Parathyroid adenoma (tissue), 2 donors: ENCODE results near the gene FAP.

Experiments
- H2AFZ ChIP-seq: fragments of 300-600 bp; sonication (generic); one replicate; pipeline ENCODE4 v1.7.0; 2017; ENCODE audit warnings: antibody characterized with exemption, mild to moderate bottlenecking
- H3K27ac ChIP-seq: fragments of 300-600 bp; sonication (generic); one replicate; pipeline ENCODE4 v1.7.0; 2017
- H3K27me3 ChIP-seq: fragments of 300-600 bp; sonication (generic); one replicate; pipeline ENCODE4 v1.7.0; 2017; ENCODE audit warnings: low read length; ENCODE audit not compliant: control insufficient read depth, insufficient read depth
- H3K36me3 ChIP-seq: fragments of 300-600 bp; sonication (generic); one replicate; pipeline ENCODE4 v1.7.0; 2017; ENCODE audit warnings: low read length; ENCODE audit not compliant: control insufficient read depth, insufficient read depth
- H3K4me1 ChIP-seq: fragments of 300-600 bp; sonication (generic); one replicate; pipeline ENCODE4 v1.7.0; 2017; ENCODE audit warnings: control low read depth
- H3K4me2 ChIP-seq: fragments of 300-600 bp; sonication (generic); one replicate; pipeline ENCODE4 v1.7.0; 2017; ENCODE audit warnings: low read length
- H3K4me3 ChIP-seq: fragments of 300-600 bp; sonication (generic); one replicate; pipeline ENCODE4 v1.7.0; 2017; ENCODE audit warnings: low read depth, low read length
- H3K79me2 ChIP-seq: fragments of 300-600 bp; sonication (generic); one replicate; pipeline ENCODE4 v1.7.0; 2017; ENCODE audit warnings: control low read depth
- H3K9ac ChIP-seq: fragments of 300-600 bp; sonication (generic); one replicate; pipeline ENCODE4 v1.7.0; 2017; ENCODE audit warnings: mild to moderate bottlenecking
- H3K9me3 ChIP-seq: fragments of 300-600 bp; sonication (generic); one replicate; pipeline ENCODE4 v1.7.0; 2017; ENCODE audit warnings: low read length; ENCODE audit not compliant: control insufficient read depth
- TF ChIP-seq, protein P1 (sequence below): fragments of 300-600 bp; sonication (generic); IDR thresholded peaks from one replicate; pipeline ENCODE4 v1.7.0; 2017; ENCODE audit warnings: antibody characterized with exemption, mild to moderate bottlenecking
- donor health status: primary hyperparathyroidism.

The FAP gene

DNA sequence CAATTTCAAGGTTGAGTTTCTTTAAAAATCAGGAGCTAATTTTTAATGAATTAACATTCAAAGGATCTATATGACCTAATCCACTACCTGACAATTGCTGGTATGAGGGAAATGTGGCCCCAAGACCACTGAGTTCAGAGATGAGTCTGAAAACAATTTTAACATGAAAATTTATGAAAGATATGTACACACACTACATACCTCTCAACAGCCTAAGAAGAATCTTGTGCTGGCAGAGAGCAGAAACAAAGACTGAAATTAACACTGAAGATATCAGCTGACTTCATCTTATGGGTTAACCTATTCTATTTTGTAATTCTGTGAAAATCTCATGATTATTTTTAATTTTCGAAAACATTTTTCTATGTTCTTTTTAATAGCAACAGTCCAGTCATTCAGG lies 1.7 kb downstream of the FAP start:
- Histone ChIP-seq H3K4me2 (no peak overlapping the region), H3K27me3 (no peaks in the 10 kb centered on the region), H3K9me3 (no peaks in the 10 kb centered on the region), H3K79me2 (no peaks in the 10 kb centered on the region), H2AFZ (no peak overlapping the region), H3K4me3 (no peak overlapping the region), H3K27ac (no peak overlapping the region), H3K36me3 (no peaks in the 10 kb centered on the region), H3K4me1 (no peaks in the 10 kb centered on the region), H3K9ac (no peak overlapping the region)
- TF ChIP-seq, protein P1, sequence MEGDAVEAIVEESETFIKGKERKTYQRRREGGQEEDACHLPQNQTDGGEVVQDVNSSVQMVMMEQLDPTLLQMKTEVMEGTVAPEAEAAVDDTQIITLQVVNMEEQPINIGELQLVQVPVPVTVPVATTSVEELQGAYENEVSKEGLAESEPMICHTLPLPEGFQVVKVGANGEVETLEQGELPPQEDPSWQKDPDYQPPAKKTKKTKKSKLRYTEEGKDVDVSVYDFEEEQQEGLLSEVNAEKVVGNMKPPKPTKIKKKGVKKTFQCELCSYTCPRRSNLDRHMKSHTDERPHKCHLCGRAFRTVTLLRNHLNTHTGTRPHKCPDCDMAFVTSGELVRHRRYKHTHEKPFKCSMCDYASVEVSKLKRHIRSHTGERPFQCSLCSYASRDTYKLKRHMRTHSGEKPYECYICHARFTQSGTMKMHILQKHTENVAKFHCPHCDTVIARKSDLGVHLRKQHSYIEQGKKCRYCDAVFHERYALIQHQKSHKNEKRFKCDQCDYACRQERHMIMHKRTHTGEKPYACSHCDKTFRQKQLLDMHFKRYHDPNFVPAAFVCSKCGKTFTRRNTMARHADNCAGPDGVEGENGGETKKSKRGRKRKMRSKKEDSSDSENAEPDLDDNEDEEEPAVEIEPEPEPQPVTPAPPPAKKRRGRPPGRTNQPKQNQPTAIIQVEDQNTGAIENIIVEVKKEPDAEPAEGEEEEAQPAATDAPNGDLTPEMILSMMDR = no peak

DNA sequence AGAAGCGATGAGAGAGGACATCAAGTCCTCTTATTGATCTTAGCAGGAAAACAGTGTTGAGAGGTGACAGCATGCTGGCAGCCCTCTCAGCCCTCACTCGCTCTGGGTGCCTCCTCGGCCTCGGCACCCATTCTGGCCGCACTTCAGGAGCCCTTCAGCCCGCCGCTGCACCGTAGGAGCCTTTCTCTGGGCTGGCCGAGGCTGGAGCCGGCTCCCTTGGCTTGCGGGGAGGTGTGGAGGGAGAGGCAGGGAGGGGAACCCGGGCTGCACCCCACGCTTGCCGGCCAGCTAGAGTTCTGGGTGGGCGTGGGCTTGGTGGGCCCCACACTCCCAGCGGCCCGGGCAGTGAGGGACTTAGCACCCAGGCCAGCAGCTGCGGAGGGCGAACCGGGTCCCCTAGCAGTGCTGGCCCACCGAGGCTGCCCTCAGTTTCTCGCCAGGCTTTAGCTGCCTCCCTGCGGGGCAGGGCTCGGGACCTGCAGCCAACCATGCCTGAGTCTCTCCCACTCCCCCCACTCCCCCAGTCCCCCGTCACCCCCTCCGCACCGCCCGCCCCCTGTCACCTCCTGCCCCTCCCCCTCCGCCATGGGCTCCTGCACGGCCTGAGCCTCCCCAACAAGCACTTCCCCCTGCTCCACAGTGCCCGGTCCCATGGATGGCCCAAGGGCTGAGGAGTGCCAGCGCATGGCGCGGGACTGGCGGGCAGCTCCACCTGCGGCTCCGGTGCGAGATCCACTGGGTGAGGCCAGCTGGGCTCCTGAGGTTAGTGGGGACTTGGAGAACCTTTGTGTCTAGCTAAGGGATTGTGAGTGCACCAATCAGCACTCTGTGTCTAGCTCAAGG lies 8.4 kb downstream of the FAP start:
- Histone ChIP-seq H2AFZ (no peak overlapping the region), H3K4me1 (no peaks in the 10 kb centered on the region), H3K9ac (no peak overlapping the region), H3K36me3 (no peaks in the 10 kb centered on the region), H3K27me3 (no peaks in the 10 kb centered on the region), H3K27ac (no peak overlapping the region), H3K79me2 (no peaks in the 10 kb centered on the region), H3K4me3 (no peak overlapping the region), H3K4me2 (no peak overlapping the region), H3K9me3 (no peaks in the 10 kb centered on the region)
- TF ChIP-seq, protein P1 = no peak

DNA sequence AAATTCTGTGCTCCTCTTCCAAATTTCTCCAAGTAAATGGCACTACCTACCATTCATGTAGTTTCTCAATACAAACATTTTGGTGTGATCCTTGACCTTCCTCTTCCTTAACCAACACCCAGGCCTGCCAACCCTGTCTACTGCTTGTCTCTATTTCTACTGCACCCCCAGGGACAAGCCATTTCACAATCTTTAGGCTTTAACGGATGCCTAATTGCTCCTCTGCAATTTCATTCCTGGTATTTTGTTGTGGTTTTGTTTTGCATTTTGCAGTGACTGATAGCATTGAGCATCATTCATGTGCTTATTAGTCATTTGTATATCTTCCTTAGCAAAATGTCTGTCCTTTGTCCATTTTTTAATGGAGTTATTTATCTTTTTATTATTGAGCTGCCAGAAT lies 10.0 kb downstream of the FAP start:
- no peak overlapping the region for H2AFZ ChIP-seq
- H3K36me3 ChIP-seq = no peaks in the 10 kb centered on the region
- no peak overlapping the region for H3K27ac ChIP-seq
- TF ChIP-seq, protein P1 = no peak
- H3K9me3 ChIP-seq = no peaks in the 10 kb centered on the region
- H3K79me2 ChIP-seq = no peaks in the 10 kb centered on the region
- H3K4me3 ChIP-seq = no peak overlapping the region
- no peaks in the 10 kb centered on the region for H3K4me1 ChIP-seq
- H3K27me3 ChIP-seq = no peaks in the 10 kb centered on the region
- H3K4me2 ChIP-seq = no peak overlapping the region
- H3K9ac ChIP-seq = no peak overlapping the region

DNA sequence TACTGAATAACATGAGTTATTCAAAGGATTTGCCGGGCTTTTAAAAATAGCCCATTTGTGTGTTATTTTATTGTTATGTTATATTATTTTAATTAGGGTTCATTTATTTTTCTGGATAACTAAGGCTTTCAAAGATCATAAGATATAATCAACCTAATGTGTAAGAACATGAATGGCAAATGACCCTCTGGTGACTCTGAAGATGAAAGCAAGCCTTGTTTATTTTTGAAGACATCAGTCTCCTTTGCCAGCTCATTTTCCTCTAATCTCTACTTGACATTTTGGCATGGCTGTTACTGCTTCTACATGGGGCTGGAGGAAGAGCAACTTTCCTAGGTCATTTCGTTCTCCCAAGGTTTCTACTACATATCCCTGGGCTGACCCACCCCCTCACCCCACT lies 10.6 kb downstream of the FAP start:
- Histone ChIP-seq H3K9me3 (no peaks in the 10 kb centered on the region), H3K4me1 (no peaks in the 10 kb centered on the region), H3K27ac (no peak overlapping the region), H3K4me2 (no peak overlapping the region), H3K27me3 (no peaks in the 10 kb centered on the region), H2AFZ (no peak overlapping the region), H3K79me2 (no peaks in the 10 kb centered on the region), H3K36me3 (no peaks in the 10 kb centered on the region), H3K4me3 (no peak overlapping the region), H3K9ac (no peak overlapping the region)
- TF ChIP-seq, protein P1 = no peak

DNA sequence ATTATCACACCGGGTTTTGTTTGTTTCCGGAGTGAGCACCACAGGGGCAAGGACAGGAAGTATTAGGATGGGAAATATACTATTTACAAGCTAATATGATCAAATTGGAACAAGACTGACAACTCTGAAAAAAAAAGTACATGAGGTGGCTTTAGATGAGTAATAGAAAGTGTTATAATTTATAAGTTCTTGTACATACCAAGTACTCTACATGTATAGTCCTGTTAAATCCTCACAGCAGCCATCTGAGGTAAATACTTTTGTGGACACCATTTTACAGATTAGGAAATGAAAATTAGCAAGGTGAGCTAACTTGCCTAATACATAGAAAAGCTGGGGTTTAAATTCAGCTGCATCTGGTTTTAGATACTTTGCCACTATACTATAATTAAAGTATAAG lies 11.2 kb downstream of the FAP start:
- Histone ChIP-seq H3K79me2 (no peaks in the 10 kb centered on the region), H3K4me3 (no peak overlapping the region), H3K4me1 (no peaks in the 10 kb centered on the region), H3K27ac (no peak overlapping the region), H3K36me3 (no peaks in the 10 kb centered on the region), H3K27me3 (no peaks in the 10 kb centered on the region), H2AFZ (no peak overlapping the region), H3K9me3 (no peaks in the 10 kb centered on the region), H3K9ac (no peak overlapping the region), H3K4me2 (no peak overlapping the region)
- TF ChIP-seq, protein P1 = no peak
